ENCODE results near the gene ZNF442. TPM values are rescaled to one million over a fixed set of nuclear protein-coding genes. Genes with fewer than 3 reads are reported as not detected.
"Not testable (repeated sequence)": the region's sequence is repeated elsewhere in the genome, so short reads cannot be mapped to it uniquely, and the experiment has no call there.

ZNF442 gene
- polyA plus RNA-seq, 1 donor = 6.9 TPM

DNA sequence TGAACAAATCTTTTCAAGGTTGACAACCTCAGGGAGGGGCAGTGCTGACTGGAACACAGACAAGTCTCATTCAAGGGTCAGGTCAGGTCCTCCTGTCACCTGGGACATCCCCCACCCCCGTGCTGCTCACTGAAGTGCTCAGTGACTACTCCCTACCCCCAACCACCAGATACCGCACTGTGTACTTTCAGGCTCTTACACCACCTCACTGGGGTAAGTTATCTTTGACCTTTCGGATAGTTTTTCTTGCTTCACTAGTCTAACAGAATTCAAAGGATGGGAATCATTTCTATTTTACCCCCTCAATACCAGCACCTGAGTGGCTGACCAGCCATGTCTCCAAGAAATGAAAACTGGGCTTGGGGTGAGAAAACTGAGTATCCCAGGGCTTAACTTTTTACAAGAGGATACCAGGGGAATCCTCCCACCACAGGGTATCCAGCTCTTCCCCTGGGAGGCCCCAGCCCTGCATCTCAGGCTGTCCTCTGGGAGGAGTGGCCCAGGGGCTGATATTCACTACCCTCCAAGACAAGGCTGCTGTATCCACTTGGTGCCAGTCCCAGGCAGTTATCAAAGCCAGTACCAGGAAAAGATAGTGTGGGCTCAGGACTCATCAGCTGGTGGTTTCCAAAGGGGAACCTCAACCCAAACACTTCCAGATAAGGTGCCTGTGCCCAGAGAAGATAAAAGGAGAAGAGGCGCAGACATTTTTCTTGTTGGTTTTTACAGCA is 34.1 kb downstream of the ZNF442 start:
- DNase-seq = peak; percentile 14

GRCh38 chr19:12330340-12330739 is 35.1 kb downstream of the ZNF442 start:
- DNase-seq = no peak

- no peak for DNase-seq
Measured at GRCh38 chr19:12325690-12326089, 39.8 kb downstream of the ZNF442 start.

GRCh38 chr19:12318782-12319413 is 46.6 kb downstream of the ZNF442 start:
- no peak for DNase-seq

DNA sequence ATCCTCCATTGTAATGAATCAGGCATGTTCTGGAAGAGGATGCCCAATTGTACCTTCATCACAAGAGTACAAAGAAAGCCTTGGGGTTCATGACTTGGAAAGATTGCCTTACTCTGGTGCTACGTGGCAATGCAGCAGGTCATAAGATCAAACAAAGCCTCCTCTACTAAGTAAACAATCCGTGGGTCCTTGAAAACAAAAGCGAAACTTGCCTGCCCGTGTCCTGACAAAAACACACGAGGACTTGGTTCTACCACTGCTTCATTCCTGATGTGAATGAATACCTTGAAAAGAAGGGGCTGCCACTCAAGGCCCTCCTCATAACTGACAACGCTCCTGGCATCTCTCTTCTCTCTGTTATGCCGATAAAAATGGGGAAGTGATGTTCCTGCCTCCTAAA is 50.9 kb downstream of the ZNF442 start:
- DNase-seq = no peak

GRCh38 chr19:12308891-12309290 is 56.6 kb downstream of the ZNF442 start:
- not testable (repeated sequence) for DNase-seq

Other genes starting within 250 kb of the ZNF442 start
- 8.4 TPM for gene ZNF20, start 225.3 kb downstream of the ZNF442 start, polyA plus RNA-seq (ENCODE audit: insufficient read length)
- gene ZNF625, start 208.9 kb downstream of the ZNF442 start, polyA plus RNA-seq (ENCODE audit: insufficient read length) = 20.1 TPM
- gene ZNF136, start 202.6 kb downstream of the ZNF442 start, polyA plus RNA-seq (ENCODE audit: insufficient read length) = 22.2 TPM
- gene ZNF44, start 70.8 kb downstream of the ZNF442 start, polyA plus RNA-seq (ENCODE audit: insufficient read length) = 58.6 TPM
- gene ZNF563, start 32.0 kb downstream of the ZNF442 start, polyA plus RNA-seq (ENCODE audit: insufficient read length) = 3.9 TPM
- gene ZNF799, start 35.6 kb upstream of the ZNF442 start, polyA plus RNA-seq (ENCODE audit: insufficient read length) = 9.3 TPM
- gene ZNF443, start 75.3 kb upstream of the ZNF442 start, polyA plus RNA-seq (ENCODE audit: insufficient read length) = 14.2 TPM
- 11.0 TPM for gene ZNF709, start 119.1 kb upstream of the ZNF442 start, polyA plus RNA-seq (ENCODE audit: insufficient read length)
- 13.9 TPM for gene ZNF564, start 185.8 kb upstream of the ZNF442 start, polyA plus RNA-seq (ENCODE audit: insufficient read length)
- gene ZNF490, start 245.1 kb upstream of the ZNF442 start, polyA plus RNA-seq (ENCODE audit: insufficient read length) = 5.7 TPM
- 28.1 TPM for gene ZNF791, start 245.2 kb upstream of the ZNF442 start, polyA plus RNA-seq (ENCODE audit: insufficient read length)